ENCODE data around the gene FADD.
"Not testable (repeated sequence)": the region's sequence is repeated elsewhere in the genome, so short reads cannot be mapped to it uniquely, and the experiment has no call there.

The FADD gene

DNA sequence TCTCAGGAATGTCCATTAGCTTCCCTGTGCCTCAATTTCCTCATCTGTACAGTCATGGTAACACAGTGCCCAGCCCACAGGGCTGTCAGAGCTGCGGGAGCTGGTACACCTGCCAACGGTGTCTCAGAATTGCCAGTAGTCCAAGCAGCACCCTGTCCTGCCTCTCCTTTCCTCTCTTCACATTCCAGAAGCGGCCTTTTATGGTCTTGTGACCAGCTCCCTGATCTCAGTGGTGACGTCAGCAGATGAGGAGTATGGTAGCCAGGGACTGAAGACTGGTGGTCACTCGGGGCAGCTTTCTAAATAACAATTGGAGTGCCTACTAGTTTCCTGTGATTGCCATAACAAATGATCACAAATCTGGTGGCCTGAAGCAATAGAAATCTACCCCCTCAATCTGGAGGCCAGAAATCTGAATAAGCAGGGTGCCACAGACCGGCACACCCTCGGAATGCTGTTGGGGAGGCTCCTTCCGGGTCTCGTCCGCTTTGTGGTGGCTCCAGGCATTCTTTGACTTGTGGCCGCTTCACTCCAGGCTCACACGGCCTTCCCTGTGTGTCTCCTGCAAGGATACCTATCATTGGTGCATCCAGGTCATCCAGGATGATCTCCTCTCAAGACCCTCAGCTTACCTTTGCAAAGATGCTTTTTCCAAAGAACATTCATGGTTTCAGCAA, 2.1 kb downstream of the FADD start:
- DNase-seq (ENCODE audit: low spot score) = no peak

DNA sequence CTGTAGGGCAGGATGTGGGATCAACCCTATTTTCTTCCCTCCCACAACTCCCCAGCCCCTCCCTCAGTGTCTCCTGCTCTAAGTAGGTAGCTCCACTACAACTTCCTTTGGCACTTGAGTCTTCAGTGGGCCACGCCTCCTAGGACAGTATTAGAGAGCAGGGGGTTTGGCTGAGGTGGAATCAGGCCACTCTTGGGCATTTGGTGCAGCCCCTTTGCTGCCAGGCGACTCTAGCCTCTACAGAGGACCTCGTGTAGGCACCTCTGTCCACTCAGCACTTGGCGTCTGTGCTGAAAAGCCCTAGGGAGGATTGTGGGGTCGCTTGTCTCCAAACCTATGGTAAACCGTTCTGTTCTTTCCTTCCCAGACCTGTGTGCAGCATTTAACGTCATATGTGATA, 2.7 kb downstream of the FADD start:
- DNase-seq (ENCODE audit: low spot score) = no peak

DNA sequence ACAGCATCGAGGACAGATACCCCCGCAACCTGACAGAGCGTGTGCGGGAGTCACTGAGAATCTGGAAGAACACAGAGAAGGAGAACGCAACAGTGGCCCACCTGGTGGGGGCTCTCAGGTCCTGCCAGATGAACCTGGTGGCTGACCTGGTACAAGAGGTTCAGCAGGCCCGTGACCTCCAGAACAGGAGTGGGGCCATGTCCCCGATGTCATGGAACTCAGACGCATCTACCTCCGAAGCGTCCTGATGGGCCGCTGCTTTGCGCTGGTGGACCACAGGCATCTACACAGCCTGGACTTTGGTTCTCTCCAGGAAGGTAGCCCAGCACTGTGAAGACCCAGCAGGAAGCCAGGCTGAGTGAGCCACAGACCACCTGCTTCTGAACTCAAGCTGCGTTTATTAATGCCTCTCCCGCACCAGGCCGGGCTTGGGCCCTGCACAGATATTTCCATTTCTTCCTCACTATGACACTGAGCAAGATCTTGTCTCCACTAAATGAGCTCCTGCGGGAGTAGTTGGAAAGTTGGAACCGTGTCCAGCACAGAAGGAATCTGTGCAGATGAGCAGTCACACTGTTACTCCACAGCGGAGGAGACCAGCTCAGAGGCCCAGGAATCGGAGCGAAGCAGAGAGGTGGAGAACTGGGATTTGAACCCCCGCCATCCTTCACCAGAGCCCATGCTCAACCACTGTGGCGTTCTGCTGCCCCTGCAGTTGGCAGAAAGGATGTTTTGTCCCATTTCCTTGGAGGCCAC, 3.3 kb downstream of the FADD start:
- no peak for DNase-seq (ENCODE audit: low spot score)

DNA sequence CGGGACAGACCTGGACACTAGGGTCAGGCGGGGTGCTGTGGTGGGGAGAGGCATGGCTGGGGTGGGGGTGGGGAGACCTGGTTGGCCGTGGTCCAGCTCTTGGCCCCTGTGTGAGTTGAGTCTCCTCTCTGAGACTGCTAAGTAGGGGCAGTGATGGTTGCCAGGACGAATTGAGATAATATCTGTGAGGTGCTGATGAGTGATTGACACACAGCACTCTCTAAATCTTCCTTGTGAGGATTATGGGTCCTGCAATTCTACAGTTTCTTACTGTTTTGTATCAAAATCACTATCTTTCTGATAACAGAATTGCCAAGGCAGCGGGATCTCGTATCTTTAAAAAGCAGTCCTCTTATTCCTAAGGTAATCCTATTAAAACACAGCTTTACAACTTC, 3.9 kb downstream of the FADD start:
- no peak for DNase-seq (ENCODE audit: low spot score)

DNA sequence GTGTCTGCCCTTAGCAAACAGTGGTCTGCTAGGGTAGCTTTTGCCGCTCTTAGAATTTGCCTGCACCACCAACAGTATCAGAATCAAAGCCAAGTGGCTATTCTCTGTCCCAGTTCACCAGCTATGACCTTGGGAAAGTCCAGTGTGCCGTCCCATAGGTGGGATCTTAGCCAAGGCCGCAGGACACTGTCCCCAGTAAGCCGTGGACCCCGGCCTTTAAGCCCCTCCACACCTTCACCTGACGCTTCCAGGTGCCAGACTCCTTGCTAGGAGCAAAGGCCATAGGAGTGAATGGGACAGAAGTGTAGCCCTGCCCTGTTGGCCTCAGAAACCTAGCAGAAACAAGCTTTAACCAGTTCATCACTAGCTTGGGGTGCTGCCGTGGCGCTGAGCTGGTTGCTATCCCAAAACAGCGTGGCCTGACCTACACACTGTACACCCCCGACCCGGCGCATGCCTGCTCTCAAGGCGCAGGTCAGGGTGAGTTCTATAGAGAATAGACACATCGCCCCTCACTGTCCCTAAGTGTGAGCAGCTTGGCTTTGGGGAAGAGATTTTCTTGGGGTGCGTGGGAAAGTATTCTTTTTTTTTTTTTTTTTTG, 4.5 kb downstream of the FADD start:
- no peak for DNase-seq (ENCODE audit: low spot score)

DNA sequence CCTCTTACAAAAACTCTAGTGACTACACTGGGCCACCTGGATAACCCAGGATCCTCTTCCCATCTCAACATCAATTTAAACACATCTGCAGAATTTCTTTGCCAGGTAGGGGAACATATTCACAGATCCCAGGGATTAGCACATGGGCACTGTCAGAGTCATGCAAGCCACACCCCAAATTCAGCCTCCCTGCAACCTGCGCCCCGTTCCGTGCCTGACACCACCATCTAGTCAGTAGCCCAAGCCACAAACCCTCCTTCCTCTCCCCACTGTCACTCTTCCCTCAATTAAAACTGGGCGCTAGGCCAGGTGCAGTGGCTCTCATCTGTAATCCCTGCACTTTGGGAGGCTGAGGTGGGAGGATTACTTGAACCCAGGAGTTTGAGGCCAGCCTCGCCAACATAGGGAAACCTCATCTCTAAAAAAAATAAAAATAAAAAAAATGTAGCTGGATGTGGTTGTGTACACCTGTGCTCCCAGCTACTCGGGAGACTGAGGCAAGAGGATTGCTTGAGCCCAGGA, 6.4 kb downstream of the FADD start:
- DNase-seq (ENCODE audit: low spot score) = no peak

DNA sequence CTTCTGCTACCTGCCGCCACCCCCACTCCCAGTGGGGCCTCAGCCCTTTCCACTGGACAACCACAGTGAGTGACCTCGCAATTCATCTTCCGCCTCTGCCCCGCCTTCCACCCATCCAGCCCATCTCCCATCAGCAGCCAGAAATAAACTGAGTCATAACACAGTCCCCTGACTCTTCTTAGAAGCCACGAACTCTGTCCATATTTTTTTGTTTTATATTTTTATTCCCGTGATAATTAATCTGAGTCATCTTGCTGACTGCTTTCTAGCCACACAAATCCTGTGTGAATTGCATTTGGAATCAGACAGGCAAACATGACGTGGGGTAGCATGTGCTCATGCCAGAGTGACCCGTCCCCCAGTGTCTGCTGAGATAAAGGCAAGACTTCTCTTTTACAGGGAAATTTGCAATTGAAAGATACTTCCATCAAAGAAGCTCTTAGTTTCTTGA, 7.0 kb downstream of the FADD start:
- DNase-seq (ENCODE audit: low spot score) = no peak

DNA sequence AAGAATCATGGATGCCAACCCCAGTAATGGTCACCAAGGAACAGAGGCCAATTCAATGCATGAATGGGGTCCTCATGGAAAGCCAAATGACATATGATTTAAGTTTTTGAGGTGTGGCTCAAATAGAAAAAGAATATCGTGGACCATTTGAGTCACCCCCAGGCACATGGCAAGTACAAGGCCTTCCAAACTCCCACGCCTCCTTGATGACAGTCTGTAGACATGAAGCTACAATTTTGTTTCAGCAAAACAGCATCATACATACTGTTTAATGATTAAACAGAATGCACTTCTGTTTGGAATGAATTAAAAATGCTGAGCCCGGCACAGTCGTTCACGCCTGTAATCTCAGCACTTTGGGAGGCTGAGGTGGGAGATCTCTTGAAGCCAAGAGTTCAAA, 7.4 kb downstream of the FADD start:
- DNase-seq (ENCODE audit: low spot score) = no peak

DNA sequence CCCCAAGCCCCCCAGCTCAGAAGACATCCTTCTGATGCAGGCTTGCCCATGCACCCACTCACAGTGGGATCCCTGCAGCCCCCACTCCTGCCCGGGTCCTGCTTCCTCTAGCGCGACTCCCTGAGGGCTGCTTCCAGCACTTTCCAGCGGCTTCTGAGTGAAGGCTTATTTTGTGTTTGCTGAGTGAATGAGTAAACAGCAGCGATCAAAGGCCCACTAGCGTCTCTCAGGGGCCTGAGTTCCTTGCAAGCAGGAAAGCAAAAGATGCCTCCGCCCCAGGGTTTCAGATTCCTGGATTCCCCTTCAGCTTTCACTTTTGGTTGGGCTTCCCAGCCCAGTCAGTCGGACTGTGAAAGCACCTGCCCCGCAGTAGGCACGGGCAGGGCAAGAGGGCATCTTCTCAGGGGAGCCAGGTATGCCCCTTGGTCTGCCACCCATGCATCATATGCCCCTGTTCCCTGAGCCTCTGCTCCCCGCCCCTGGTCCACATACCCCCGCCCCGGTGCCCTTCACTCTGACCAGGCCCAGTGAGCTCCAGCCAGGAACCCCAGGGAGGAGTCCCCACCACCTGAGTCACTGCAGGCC, 9.2 kb downstream of the FADD start:
- no peak for DNase-seq (ENCODE audit: low spot score)

DNA sequence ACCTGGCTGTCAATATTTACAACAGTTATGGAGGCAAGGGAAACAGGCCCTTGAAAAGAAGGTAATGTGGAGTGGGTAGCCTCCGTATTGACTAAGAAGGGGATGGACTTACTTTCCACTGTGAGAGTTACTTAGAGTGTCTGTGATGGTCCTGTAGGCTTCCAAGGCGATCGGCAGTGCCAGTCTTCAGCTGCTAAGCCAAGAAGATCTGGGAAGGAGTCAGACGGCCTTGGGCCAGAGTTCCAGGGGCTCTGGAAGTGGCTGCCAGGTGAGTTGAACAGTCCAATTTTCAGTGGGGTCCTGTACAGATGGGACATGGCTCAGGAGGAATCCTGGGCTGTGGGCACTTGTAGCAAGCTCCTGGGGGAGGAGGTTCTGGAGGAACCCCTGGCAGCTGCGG, 14.3 kb downstream of the FADD start:
- DNase-seq (ENCODE audit: low spot score) = not testable (repeated sequence)

DNA sequence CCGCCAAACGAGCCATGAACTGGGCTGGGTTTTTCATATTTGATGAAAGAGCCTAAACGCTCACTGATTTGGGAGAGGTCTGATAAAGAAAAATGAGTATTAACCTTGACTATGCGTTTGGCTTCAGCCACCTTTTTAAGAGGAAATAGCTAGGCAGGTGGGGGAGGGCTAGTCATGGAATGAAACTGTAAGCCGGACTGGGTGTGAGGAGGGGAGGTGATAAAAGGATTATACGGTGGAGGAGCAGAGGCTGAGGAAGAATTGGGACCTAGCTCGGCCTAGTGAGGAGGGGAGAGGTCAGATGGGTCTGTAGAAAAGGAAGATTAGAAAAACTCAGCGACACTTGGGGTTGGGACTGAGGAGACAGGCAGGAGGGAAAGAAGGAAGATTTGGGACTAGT, 15.0 kb downstream of the FADD start:
- not testable (repeated sequence) for DNase-seq (ENCODE audit: low spot score)

DNA sequence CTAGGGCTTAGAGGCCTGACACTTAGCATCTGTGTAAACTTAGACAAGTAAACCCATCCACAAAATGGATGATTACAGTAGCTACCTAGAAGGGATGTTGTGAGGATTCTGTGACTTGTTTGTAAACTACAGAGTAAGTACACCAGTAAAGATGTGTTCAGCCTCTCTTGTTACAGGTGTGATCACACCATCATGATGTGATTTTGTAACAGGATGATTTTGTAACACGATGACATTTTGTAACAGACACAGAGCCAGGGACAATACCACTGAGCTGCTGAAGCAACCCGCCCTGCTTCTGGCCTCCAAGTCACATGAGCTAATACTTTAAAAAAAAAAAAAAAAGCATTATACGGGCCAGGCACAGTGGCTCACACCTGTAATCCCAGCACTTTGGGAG, 17.0 kb downstream of the FADD start:
- no peak for DNase-seq (ENCODE audit: low spot score)

DNA sequence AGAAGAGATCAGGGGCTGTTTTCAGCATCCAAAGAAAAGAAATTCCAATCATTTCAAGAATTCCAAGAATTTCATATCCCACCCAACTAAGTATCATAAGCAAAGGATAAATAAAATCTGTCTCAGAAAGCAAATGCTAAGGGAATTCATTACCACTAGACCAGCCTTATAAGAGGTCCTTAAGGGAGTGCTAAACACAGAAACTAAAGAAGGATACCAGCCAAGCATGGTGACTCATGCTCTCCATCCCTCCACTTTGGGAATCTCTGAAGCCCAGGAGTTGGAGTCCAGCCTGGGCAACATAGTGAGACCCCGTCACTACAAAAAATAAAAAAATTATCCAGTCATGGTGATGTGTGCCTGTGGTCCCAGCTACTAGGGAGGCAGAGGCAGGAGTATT, 17.8 kb downstream of the FADD start:
- DNase-seq (ENCODE audit: low spot score) = no peak

DNA sequence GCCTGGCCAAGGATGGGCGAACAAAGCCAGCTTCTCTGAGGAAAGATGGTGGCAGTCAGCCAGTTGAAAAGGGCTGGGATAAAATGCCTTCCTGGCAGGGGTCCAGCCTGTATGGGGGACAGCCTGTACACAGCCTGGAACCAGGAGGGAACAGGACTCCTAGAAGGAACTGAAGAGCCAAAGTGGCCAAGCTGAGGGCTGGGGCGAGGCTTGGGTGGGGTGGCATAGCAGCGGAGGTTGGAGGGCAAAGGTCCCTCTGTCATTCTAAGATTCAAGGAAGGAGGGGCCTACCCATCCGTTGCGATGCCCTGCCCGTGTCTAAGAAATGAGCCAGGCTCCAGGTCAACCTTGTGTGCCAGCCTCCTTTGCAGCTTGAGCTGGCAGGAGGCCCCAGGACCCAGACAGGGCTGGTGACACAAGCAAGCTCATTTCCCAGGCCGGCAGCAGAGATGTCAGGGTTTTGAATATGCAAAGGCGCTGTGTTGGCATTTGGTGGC, 22.6 kb downstream of the FADD start:
- no peak for DNase-seq (ENCODE audit: low spot score)

DNA sequence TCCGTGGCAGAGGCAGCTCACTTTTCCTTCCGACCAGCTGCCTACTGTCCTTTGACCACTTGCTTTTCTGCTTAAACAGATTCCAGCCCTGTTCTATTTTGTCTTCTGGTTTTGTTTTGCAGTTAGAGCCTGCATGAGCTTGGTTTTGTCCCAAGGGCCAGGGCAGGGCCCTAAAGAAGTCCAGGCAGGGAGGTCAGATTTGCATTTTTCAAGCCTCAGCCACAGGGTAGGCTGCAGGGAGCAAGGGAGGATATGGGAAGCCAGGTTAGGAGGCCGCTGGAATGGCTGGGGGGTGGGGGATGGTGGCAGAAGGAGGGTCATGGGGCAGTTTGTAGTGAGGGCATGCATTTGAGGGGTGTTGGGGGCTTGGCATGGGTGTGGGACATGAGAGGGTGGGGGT, 23.1 kb downstream of the FADD start:
- DNase-seq (ENCODE audit: low spot score) = no peak

DNA sequence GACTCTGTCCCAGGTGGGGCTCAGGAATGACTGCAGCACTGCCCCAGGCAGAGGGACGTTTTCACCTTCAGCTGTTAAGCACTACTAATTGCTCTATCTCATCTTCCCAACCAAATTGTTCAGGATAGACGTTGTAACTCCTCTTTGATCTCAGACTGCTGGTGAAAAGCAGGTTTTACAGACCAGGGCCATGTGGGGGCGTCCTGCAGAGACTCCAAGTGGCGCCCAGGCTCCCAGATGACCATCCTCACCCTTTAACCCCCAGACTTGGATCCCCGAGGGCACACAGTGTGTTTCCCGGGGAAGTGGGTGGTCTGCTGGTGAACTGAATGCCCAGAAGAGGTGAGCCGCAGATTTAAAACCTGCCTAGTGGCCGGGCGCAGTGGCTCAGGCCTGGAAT, 23.9 kb downstream of the FADD start:
- DNase-seq (ENCODE audit: low spot score) = no peak

DNA sequence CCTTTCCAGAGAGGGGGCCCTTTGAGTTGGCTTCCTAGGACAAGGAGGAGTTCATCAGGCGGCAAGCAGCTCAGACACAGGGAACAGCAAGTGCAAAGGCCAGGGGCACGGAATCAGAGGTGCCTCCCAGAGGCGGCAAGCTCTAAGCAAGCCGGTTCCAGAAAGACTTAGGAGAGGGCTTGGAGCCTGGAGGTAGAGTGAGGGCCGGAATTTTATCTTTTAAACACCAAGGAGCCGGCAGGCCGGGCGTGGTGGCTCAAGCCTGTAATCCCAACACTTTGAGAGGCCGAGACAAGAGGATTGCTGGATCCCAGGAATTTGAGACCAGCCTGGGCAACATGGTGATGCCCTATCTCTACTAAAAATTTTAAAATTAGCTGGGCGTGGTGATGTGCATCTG, 26.6 kb downstream of the FADD start:
- no peak for DNase-seq (ENCODE audit: low spot score)

DNA sequence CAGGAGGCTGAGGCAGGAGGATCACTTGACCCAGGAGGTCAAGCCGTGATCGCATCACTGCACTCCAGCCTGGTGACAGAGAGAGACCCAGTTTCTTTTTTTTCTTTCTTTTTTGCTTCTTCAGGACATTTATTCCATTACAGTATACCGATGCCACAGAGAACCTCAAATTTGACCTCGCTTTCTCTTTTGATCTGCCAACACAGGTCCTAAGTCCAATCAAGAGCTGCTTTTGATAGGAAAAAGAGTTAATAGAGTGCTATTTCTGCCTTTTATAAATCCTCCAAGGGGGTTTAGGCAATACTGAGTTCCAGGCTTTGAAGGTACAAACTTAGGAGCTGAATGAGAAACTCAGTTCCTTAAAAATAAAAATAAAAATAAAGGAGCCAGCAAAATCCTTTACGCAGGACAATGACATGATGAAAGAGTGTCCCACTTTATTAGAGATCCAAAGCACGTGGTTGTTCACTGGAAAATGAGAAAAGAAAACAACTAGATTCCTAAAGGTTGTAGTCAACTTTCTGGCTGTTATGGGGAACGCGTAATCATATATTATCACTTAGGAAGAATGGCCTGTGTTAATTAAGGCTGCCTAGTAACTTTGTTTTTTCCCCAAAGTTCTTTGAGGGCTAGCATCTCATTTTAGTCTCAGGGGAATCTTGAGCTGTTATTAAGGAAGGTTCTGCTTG, 27.2 kb downstream of the FADD start:
- DNase-seq (ENCODE audit: low spot score) = no peak

DNA sequence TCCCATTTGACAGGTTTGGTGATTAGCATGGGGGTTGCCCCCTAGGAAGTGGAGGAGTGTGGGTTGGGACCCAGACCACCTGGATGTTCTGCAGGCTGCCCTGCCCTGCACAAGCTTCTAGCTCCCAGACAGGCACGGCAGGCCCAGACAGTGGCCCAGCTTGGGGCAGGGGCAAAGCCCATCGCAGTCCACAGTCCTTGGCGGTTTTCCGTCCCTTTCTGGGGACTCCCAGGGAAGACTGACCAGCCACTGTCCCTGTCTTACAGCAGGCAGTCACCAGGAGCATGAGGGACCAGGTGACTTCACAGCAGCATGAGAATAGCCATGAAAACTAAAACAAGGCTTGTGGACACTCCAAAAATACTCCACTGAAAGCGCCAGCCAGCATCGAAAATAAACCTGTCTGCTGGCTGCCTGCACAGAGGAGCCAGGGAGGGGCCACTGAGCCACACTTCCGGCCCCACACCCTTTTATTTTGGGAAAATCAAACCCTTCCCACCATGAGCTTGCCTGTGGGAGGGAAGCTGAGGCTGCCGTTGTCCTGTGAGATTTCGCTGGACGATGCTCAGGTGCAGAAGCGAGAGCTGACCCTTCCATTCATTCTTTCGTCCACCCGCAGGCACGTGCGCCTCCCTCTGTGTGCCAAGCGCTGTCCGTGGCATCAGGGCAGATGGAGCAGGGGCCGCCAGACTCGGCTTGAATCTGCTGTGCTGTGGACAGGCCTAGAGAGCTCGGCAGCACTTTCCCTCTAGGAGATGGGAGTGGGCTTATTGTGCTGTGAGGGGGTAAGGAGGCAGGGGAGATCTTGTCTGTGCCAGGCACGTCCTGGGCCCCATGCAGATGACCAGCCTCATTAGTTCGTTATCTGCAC, 28.0 kb downstream of the FADD start:
- DNase-seq (ENCODE audit: low spot score) = no peak

DNA sequence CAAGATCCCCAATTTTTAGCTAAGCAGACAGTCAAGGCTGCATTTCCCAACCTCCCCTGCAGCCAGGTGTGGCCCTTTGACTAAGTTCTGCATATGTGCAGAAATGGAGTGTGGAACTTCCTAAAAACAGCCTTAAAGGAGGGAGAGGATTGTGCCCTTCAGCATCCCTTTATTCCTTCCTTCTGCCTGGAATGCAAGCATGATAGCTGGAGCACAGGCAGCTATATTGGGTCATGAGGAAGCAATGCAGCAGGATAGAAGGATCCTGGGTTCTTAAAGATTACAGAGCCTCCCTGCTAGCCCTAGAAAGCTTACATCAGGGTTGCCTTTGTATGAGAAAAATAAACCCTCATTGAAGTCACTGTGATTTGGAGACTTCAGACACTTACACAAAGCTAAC, 29.9 kb downstream of the FADD start:
- DNase-seq (ENCODE audit: low spot score) = no peak

DNA sequence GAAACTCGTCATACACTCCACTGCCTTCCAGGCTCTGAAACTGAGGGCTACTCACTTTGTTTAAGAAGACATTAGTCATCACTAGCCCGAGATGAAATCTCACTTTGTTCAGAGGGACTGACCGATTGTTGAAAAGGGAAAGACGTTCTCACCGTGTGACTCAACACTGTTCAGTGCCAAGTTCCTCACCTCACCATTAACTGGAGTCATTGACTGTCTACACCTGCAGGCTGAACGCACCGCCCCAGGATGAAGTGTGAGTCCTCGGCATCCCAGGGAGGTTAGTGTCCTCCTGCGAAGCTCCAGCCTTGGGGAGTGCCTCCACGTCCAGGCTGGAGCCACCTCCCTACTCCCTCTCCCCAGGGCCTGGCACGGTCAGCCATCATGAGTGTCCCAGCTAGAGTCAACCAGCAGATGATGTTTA, 30.4 kb downstream of the FADD start:
- no peak for DNase-seq (ENCODE audit: low spot score)
